ENCODE results near the gene SMTNL1. TPM values are rescaled to one million over a fixed set of nuclear protein-coding genes. Genes with fewer than 3 reads are reported as not detected.

SMTNL1 gene
- 246 TPM for polyA plus RNA-seq (ENCODE audit: insufficient read length)

GRCh38 chr11:57536947-57537619 is at the start of gene SMTNL1:
Gene SMTNL1, plus strand, starts transcription at chr11:57537595. Its CDS starts 5,048 bp downstream, at chr11:57542643.
- DNase-seq (ENCODE audit: low read depth), result no peak

GRCh38 chr11:57487920-57488659 is 49.3 kb upstream of the SMTNL1 start:
- no peak for DNase-seq (ENCODE audit: low read depth)

- no peak for DNase-seq (ENCODE audit: low read depth)
Measured at GRCh38 chr11:57490456-57491248, 46.7 kb upstream of the SMTNL1 start.

GRCh38 chr11:57491371-57492061 is 45.9 kb upstream of the SMTNL1 start:
- no peak for DNase-seq (ENCODE audit: low read depth)

- DNase-seq (ENCODE audit: low read depth), result no peak
Measured at GRCh38 chr11:57493507-57494503, 43.6 kb upstream of the SMTNL1 start.

- DNase-seq (ENCODE audit: low read depth), result no peak
Measured at GRCh38 chr11:57496109-57496820, 41.1 kb upstream of the SMTNL1 start.

GRCh38 chr11:57497303-57498247 is 39.8 kb upstream of the SMTNL1 start:
- DNase-seq (ENCODE audit: low read depth), result no peak

- no peak for DNase-seq (ENCODE audit: low read depth)
Measured at GRCh38 chr11:57498540-57498939, 38.9 kb upstream of the SMTNL1 start.

- DNase-seq (ENCODE audit: low read depth), result peak; percentile 52
Measured at GRCh38 chr11:57499413-57499982, 37.9 kb upstream of the SMTNL1 start.

- no peak for DNase-seq (ENCODE audit: low read depth)
Measured at GRCh38 chr11:57499983-57500461, 37.4 kb upstream of the SMTNL1 start.

- no peak for DNase-seq (ENCODE audit: low read depth)
Measured at GRCh38 chr11:57500515-57500914, 36.9 kb upstream of the SMTNL1 start.

- no peak for DNase-seq (ENCODE audit: low read depth)
Measured at GRCh38 chr11:57500926-57501325, 36.5 kb upstream of the SMTNL1 start.

GRCh38 chr11:57501953-57502352 is 35.4 kb upstream of the SMTNL1 start:
- DNase-seq (ENCODE audit: low read depth), result no peak

- DNase-seq (ENCODE audit: low read depth), result no peak
Measured at GRCh38 chr11:57502376-57502775, 35.0 kb upstream of the SMTNL1 start.

- DNase-seq (ENCODE audit: low read depth), result no peak
Measured at GRCh38 chr11:57502870-57503269, 34.5 kb upstream of the SMTNL1 start.

- DNase-seq (ENCODE audit: low read depth), result no peak
Measured at GRCh38 chr11:57504511-57504910, 32.9 kb upstream of the SMTNL1 start.

GRCh38 chr11:57506522-57506921 is 30.9 kb upstream of the SMTNL1 start:
- no peak for DNase-seq (ENCODE audit: low read depth)

Data from forelimb muscle (tissue), 1 donor.